Astrocyte (in vitro differentiated cells and primary cell): ENCODE measurements around the gene MMP14. TPM values are rescaled to one million over a fixed set of nuclear protein-coding genes. Genes with fewer than 3 reads are reported as not detected.
A peak's percentile ranks its signal among the peaks of the same experiment; 100 is the strongest.

ENCODE experiments used
- DNase-seq: peaks from one replicate; pipeline ENCODE4 v3.0.0-alpha.2; 2010; ENCODE audit warnings: low read depth
- FAIRE-seq: peaks from 2 replicates; lab custom pipeline; 2011; peaks lifted over from hg19 to GRCh38; lab: Jason Lieb, UNC
- H2AFZ ChIP-seq: 2 replicates; pipeline ENCODE4 v1.6.0; 2012; ENCODE audit warnings: low read depth, low read length, inconsistent platforms
- H3K27ac ChIP-seq: 2 replicates; pipeline ENCODE4 v1.5.1; 2011; ENCODE audit warnings: low read depth, low read length, inconsistent platforms
- H3K27me3 ChIP-seq: 2 replicates; pipeline ENCODE4 v1.6.0; 2011; ENCODE audit warnings: low read length, inconsistent platforms; ENCODE audit not compliant: insufficient read depth
- H3K36me3 ChIP-seq: 2 replicates; pipeline ENCODE4 v1.5.1; 2011; ENCODE audit warnings: low read length, inconsistent platforms; ENCODE audit not compliant: insufficient read depth
- H3K4me1 ChIP-seq: 2 replicates; pipeline ENCODE4 v1.5.1; 2011; ENCODE audit warnings: low read length, inconsistent platforms; ENCODE audit not compliant: insufficient read depth
- H3K4me2 ChIP-seq: 2 replicates; pipeline ENCODE4 v1.6.0; 2012; ENCODE audit warnings: low read length, inconsistent platforms
- H3K4me3 ChIP-seq: 2 replicates; pipeline ENCODE4 v1.5.1; 2011; ENCODE audit warnings: low read depth, mild to moderate bottlenecking, low read length, inconsistent platforms; ENCODE audit not compliant: insufficient read depth
- H3K79me2 ChIP-seq: 2 replicates; pipeline ENCODE4 v1.6.0; 2012; ENCODE audit warnings: mild to moderate bottlenecking, low read length, inconsistent platforms; ENCODE audit not compliant: insufficient read depth
- H3K9ac ChIP-seq: 2 replicates; pipeline ENCODE4 v1.6.0; 2012; ENCODE audit warnings: mild to moderate bottlenecking, low read length, inconsistent platforms
- H3K9me3 ChIP-seq: 2 replicates; pipeline ENCODE4 v1.5.1; 2012; ENCODE audit warnings: low read depth, mild to moderate bottlenecking, low read length, inconsistent platforms; ENCODE audit not compliant: insufficient read depth
- H4K20me1 ChIP-seq: 2 replicates; pipeline ENCODE4 v1.6.0; 2012; ENCODE audit warnings: low read length, inconsistent platforms; ENCODE audit not compliant: insufficient read depth
- H3K27ac Mint-ChIP-seq: one replicate; pipeline ENCODE4 v1.8.0; 2021; ENCODE audit warnings: mild to moderate bottlenecking, mixed read lengths; ENCODE audit not compliant: unreplicated experiment
- H3K27me3 Mint-ChIP-seq: one replicate; pipeline ENCODE4 v1.8.0; 2021; ENCODE audit warnings: low read depth, mixed read lengths; ENCODE audit not compliant: unreplicated experiment
- H3K36me3 Mint-ChIP-seq: one replicate; pipeline ENCODE4 v1.8.0; 2021; ENCODE audit warnings: low read depth, mixed read lengths; ENCODE audit not compliant: unreplicated experiment
- H3K4me1 Mint-ChIP-seq: one replicate; pipeline ENCODE4 v1.8.0; 2021; ENCODE audit warnings: low read depth, mixed read lengths; ENCODE audit not compliant: unreplicated experiment
- H3K4me3 Mint-ChIP-seq: one replicate; pipeline ENCODE4 v1.8.0; 2021; ENCODE audit warnings: mild to moderate bottlenecking, moderate library complexity, mixed read lengths; ENCODE audit not compliant: unreplicated experiment
- H3K9me3 Mint-ChIP-seq: one replicate; pipeline ENCODE4 v1.8.0; 2021; ENCODE audit warnings: mild to moderate bottlenecking, mixed read lengths; ENCODE audit not compliant: unreplicated experiment
- EZH2 ChIP-seq: IDR thresholded peaks from 2 replicates; pipeline ENCODE4 v1.6.1; 2012; ENCODE audit warnings: mild to moderate bottlenecking, low read length, inconsistent platforms; ENCODE audit not compliant: insufficient read depth
- total RNA-seq: library from RNA; stranded (reverse); gene quantifications from 2 replicates; pipeline ENCODE4 v1.2.1, GENCODE V29; 2021
- TF ChIP-seq, protein P1 (sequence below): IDR thresholded peaks from 2 replicates; pipeline ENCODE4 v1.5.1; 2011; ENCODE audit warnings: low read depth, mild to moderate bottlenecking, inconsistent platforms, low read length, moderate library complexity; ENCODE audit not compliant: insufficient read depth

MMP14 gene
- total RNA-seq, 1 donor from 2014 or later = 911 TPM

GRCh38 chr14:22872033-22872832 is 35.8 kb downstream of the MMP14 start:
- Mint-ChIP-seq H3K27me3 (no peaks in the 10 kb centered on the region), H3K4me3 (peak overlapping the region; percentile 90), H3K9me3 (no peaks in the 10 kb centered on the region), H3K27ac (peak overlapping the region; percentile 86), H3K36me3 (peaks cover 10% of the 10 kb centered on the region), H3K4me1 (peaks cover 11% of the 10 kb centered on the region)
- Histone ChIP-seq H4K20me1 (peaks cover 31% of the 10 kb centered on the region), H3K36me3 (peaks cover 7% of the 10 kb centered on the region), H3K4me2 (peak overlapping the region; percentile 90), H2AFZ (peak overlapping the region; percentile 73), H3K9me3 (no peaks in the 10 kb centered on the region), H3K27me3 (no peaks in the 10 kb centered on the region), H3K4me3 (peak overlapping the region; percentile 70), H3K9ac (peak overlapping the region; percentile 84), H3K27ac (peak overlapping the region; percentile 87), H3K4me1 (peaks cover 11% of the 10 kb centered on the region), H3K79me2 (peaks cover 27% of the 10 kb centered on the region)
- DNase-seq (peak; percentile 78), FAIRE-seq (no peak)
- no peak for TF ChIP-seq EZH2
- TF ChIP-seq, protein P1, sequence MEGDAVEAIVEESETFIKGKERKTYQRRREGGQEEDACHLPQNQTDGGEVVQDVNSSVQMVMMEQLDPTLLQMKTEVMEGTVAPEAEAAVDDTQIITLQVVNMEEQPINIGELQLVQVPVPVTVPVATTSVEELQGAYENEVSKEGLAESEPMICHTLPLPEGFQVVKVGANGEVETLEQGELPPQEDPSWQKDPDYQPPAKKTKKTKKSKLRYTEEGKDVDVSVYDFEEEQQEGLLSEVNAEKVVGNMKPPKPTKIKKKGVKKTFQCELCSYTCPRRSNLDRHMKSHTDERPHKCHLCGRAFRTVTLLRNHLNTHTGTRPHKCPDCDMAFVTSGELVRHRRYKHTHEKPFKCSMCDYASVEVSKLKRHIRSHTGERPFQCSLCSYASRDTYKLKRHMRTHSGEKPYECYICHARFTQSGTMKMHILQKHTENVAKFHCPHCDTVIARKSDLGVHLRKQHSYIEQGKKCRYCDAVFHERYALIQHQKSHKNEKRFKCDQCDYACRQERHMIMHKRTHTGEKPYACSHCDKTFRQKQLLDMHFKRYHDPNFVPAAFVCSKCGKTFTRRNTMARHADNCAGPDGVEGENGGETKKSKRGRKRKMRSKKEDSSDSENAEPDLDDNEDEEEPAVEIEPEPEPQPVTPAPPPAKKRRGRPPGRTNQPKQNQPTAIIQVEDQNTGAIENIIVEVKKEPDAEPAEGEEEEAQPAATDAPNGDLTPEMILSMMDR = peak; percentile 94

DNA sequence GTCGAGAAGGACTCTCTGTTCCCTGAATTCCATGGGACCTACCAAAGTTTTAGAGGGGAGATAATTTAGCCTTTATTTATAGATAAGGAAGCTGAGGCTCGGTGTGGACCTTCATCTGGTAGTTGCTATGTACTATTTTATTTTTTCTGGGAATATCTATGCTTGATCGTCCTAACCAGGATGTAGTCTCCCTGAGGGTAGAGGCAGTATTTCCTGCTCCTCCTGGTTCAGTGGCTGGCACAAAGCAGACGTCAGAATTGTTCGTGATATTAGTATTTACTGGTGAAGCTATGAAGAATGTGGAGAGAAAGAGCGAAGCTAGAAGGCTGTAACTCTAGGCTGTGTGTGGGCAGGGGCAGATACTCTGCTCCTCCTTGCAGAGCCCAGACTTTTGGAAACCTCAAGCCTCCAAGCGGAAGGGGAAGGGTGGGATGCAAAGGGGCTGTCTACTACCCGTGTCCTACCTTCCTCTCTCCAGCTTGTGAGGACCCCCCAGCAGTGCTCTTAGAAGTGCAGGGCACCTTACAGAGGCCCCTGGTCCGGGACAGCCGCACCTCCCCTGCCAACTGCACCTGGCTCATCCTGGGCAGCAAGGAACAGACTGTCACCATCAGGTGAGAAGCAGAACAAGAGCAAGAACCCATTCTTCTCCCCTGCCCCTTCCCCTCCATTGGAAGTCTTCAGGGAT is 36.6 kb downstream of the MMP14 start:
- FAIRE-seq = no peak
- peak overlapping the region; percentile 84 for H3K9ac ChIP-seq
- TF ChIP-seq, protein P1 = no peak
- no peak for TF ChIP-seq EZH2

More for the DNA sequence above, 36.6 kb downstream of the MMP14 start:
- Histone ChIP-seq H3K4me1 (peaks cover 11% of the 10 kb centered on the region), H3K36me3 (peaks cover 14% of the 10 kb centered on the region), H3K9me3 (no peaks in the 10 kb centered on the region), H3K4me2 (peak overlapping the region; percentile 90), H3K27ac (peak overlapping the region; percentile 87), H3K79me2 (peaks cover 27% of the 10 kb centered on the region), H3K4me3 (peak overlapping the region; percentile 70), H3K27me3 (no peaks in the 10 kb centered on the region), H4K20me1 (peaks cover 31% of the 10 kb centered on the region), H2AFZ (peak overlapping the region; percentile 21)
- DNase-seq = peak; percentile 3
- Mint-ChIP-seq H3K4me1 (peaks cover 11% of the 10 kb centered on the region), H3K36me3 (peaks cover 15% of the 10 kb centered on the region), H3K27me3 (no peaks in the 10 kb centered on the region), H3K4me3 (peak overlapping the region; percentile 90), H3K27ac (peak overlapping the region; percentile 86), H3K9me3 (no peaks in the 10 kb centered on the region)
